ENCODE measurements around the gene ATG2B. TPM values are rescaled to one million over a fixed set of nuclear protein-coding genes. Genes with fewer than 3 reads are reported as not detected.

ATG2B gene
- total RNA-seq, 1 donor from 2014 or later: 14.1 TPM

DNA sequence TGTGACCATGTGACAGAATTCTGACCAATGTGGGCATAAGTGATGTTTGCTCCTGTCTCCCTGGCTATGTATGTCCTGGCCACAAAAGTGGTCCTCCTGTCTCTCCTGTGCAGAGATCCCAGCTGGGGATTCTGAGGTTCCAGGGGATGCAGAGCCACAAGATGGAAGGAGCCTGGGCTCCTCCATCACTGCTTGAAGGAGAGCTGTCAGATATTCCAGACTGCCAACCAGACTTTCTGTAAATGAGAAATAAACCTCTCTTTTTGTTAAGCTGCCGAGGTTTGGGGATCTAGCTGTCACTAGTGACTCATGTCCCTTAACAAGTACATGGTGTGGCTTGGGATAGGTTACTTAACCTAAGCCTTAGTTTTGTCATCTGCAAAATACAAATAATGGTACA, 85.3 kb downstream of the ATG2B start:
- H3K4me3 Mint-ChIP-seq (ENCODE audit: unreplicated experiment): peak overlapping the region; percentile 25
- H3K36me3 Mint-ChIP-seq (ENCODE audit: low read depth, unreplicated experiment): peaks cover 4% of the 10 kb centered on the region
- peaks cover 2% of the 10 kb centered on the region for H3K27me3 Mint-ChIP-seq (ENCODE audit: unreplicated experiment)
- no peak overlapping the region for H3K27ac Mint-ChIP-seq (ENCODE audit: unreplicated experiment)
- no peak for DNase-seq (ENCODE audit: low spot score)
- no peaks in the 10 kb centered on the region for H3K4me1 Mint-ChIP-seq (ENCODE audit: unreplicated experiment)
- H3K9me3 Mint-ChIP-seq (ENCODE audit: unreplicated experiment): no peaks in the 10 kb centered on the region
- TF ChIP-seq, protein P1, sequence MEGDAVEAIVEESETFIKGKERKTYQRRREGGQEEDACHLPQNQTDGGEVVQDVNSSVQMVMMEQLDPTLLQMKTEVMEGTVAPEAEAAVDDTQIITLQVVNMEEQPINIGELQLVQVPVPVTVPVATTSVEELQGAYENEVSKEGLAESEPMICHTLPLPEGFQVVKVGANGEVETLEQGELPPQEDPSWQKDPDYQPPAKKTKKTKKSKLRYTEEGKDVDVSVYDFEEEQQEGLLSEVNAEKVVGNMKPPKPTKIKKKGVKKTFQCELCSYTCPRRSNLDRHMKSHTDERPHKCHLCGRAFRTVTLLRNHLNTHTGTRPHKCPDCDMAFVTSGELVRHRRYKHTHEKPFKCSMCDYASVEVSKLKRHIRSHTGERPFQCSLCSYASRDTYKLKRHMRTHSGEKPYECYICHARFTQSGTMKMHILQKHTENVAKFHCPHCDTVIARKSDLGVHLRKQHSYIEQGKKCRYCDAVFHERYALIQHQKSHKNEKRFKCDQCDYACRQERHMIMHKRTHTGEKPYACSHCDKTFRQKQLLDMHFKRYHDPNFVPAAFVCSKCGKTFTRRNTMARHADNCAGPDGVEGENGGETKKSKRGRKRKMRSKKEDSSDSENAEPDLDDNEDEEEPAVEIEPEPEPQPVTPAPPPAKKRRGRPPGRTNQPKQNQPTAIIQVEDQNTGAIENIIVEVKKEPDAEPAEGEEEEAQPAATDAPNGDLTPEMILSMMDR (IDR thresholded peaks at IDR 0.05; ENCODE audit: unreplicated experiment): no peak

DNA sequence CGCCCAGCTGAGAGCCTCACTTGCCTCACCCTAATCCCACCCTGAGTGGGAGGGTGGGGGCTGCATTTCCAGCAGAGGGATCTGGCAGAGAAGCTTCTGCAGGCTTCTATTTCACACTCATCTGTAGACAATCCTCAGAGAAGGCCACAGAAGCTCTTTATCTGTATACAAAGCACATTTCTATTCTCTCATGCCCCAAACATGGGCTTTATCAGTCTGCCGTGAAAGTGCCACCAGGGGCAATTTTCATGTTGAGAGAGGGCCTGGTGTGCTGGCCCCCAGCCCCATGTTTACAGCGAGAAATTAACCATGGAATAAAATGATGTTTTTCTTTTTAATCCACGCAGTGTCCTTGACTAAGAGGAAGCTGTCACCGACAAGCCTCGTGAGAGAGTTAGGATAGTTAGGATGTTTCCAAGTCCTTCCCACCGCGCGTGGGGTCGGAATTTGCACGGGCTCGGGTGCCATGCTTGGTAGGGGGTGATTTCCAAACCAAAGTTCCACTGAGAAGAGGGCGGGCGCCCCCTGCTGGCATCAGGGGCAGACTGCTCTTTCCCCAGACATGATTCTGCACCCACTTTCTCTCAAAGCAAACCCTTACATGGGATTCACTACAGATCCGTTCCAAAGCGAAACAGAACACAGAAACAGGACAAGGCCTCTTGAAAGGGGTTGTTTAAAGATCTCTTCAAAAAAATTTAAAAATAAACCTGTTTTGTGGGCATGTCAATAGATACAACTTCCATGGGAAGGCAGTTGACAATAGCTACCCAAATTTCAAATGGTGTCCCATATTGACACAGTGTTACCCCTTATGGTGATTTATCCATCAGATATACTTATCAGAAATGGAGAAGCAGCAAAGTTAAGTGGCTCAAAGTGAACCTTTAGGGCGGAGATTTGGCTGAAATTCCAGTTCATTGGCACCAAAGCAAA, 87.7 kb downstream of the ATG2B start:
- Mint-ChIP-seq H3K4me3 (ENCODE audit: unreplicated experiment) (no peak overlapping the region), H3K27me3 (ENCODE audit: unreplicated experiment) (peaks cover 2% of the 10 kb centered on the region), H3K4me1 (ENCODE audit: unreplicated experiment) (no peaks in the 10 kb centered on the region), H3K9me3 (ENCODE audit: unreplicated experiment) (no peaks in the 10 kb centered on the region), H3K36me3 (ENCODE audit: low read depth, unreplicated experiment) (peaks cover 4% of the 10 kb centered on the region), H3K27ac (ENCODE audit: unreplicated experiment) (no peak overlapping the region)
- DNase-seq (ENCODE audit: low spot score): peak; percentile 82
- TF ChIP-seq, protein P1 (IDR thresholded peaks at IDR 0.05; ENCODE audit: unreplicated experiment): peak; percentile 99

DNA sequence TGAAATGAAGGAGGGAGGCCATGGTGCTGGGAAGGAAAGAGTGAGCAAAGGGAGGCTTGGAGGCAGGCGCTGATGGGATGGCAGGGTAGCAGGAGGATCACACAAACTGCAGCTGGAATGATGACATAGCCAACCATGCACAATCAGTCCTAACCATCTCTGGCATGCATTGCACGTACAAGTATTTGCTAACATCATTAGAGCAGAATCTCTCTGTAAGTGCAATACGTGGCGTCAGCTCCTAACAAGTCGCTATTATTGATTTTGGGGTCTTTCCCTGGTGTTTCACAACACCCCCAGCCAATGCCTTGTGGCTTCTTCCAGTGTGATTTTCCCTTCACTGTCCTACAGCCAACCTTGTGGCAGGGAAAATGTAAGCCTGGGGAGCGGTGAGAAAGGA, 88.6 kb downstream of the ATG2B start:
- Mint-ChIP-seq H3K4me3 (ENCODE audit: unreplicated experiment) (no peak overlapping the region), H3K27me3 (ENCODE audit: unreplicated experiment) (peaks cover 1% of the 10 kb centered on the region), H3K4me1 (ENCODE audit: unreplicated experiment) (no peaks in the 10 kb centered on the region), H3K36me3 (ENCODE audit: low read depth, unreplicated experiment) (peaks cover 4% of the 10 kb centered on the region), H3K9me3 (ENCODE audit: unreplicated experiment) (no peaks in the 10 kb centered on the region), H3K27ac (ENCODE audit: unreplicated experiment) (no peak overlapping the region)
- TF ChIP-seq, protein P1 (IDR thresholded peaks at IDR 0.05; ENCODE audit: unreplicated experiment): no peak
- no peak for DNase-seq (ENCODE audit: low spot score)

DNA sequence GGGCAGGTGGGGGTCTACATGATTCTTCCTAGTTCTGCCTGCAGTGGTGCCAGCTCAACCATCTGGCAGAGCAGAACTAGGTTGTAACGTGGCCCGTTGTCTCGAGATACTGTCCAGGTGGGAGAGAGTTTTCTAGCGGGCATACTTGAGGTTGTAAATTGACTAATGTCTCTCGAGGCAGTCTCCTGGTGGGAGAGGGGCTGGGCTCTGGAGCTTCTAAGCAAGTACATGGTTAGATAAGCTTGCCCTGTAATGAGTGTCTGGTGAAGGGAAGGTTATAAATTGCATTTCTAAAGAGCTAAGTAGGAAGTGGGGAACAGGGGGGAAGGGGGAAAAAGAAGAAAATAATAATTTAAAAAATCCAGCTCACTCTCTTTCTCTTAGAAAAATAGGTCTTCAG, 89.0 kb downstream of the ATG2B start:
- TF ChIP-seq, protein P1 (IDR thresholded peaks at IDR 0.05; ENCODE audit: unreplicated experiment): no peak
- H3K36me3 Mint-ChIP-seq (ENCODE audit: low read depth, unreplicated experiment): peaks cover 4% of the 10 kb centered on the region
- H3K4me3 Mint-ChIP-seq (ENCODE audit: unreplicated experiment): no peak overlapping the region
- peaks cover 2% of the 10 kb centered on the region for H3K27me3 Mint-ChIP-seq (ENCODE audit: unreplicated experiment)
- H3K9me3 Mint-ChIP-seq (ENCODE audit: unreplicated experiment): no peaks in the 10 kb centered on the region
- peak overlapping the region; percentile 31 for H3K27ac Mint-ChIP-seq (ENCODE audit: unreplicated experiment)
- no peaks in the 10 kb centered on the region for H3K4me1 Mint-ChIP-seq (ENCODE audit: unreplicated experiment)
- DNase-seq (ENCODE audit: low spot score): no peak

DNA sequence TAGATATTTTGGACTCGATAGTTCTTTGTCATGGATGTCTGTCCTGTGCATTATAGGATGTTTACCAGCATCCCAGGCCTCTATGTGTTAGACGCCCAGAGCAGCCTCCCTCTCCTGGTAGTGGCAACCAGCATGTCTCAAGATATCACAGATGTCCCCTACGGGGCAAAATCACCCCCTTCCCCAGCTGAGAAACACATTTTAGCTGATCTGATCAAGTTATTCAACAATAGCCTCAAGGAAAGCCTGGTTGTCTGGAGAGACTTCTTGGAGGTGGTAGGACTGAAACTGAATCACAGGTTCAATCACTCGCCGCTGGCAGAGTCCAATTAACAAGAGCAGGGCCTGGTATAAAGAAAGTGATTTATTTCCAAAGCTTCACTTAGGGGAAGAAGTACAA, 89.5 kb downstream of the ATG2B start:
- Mint-ChIP-seq H3K4me1 (ENCODE audit: unreplicated experiment) (no peaks in the 10 kb centered on the region), H3K27ac (ENCODE audit: unreplicated experiment) (no peak overlapping the region)

More for the DNA sequence above, 89.5 kb downstream of the ATG2B start:
- TF ChIP-seq, protein P1 (IDR thresholded peaks at IDR 0.05; ENCODE audit: unreplicated experiment): no peak
- DNase-seq (ENCODE audit: low spot score): no peak
- peaks cover 2% of the 10 kb centered on the region for H3K27me3 Mint-ChIP-seq (ENCODE audit: unreplicated experiment)
- no peaks in the 10 kb centered on the region for H3K9me3 Mint-ChIP-seq (ENCODE audit: unreplicated experiment)
- peaks cover 4% of the 10 kb centered on the region for H3K36me3 Mint-ChIP-seq (ENCODE audit: low read depth, unreplicated experiment)
- no peak overlapping the region for H3K4me3 Mint-ChIP-seq (ENCODE audit: unreplicated experiment)
